Right lobe of liver (tissue), 4 donors: ENCODE results near the gene MRPL52.

Experiments used
- POLR2A ChIP-seq: fragments of 450-650 bp; IDR thresholded peaks from one replicate; pipeline ENCODE4 v1.6.1; 2017; ENCODE audit warnings: antibody characterized with exemption, mild to moderate bottlenecking
- TF ChIP-seq, protein P1 (sequence below), 4 donors: fragments of 200-600 bp in 3 of 4; fragments of 450-650 bp in 1 of 4; IDR thresholded peaks; one replicate each; pipeline versions ENCODE4 v1.5.1 to v1.8.0; 2016 to 2022; ENCODE audit warnings: antibody characterized with exemption in 4 of 4, mild to moderate bottlenecking in 2 of 4
- donor health status: DM: no; HTN: no; CAD: no.
- donor health status: DM: no; HTN: no; CAD: no.
- donor health status: DM: no; HTN: yes; CAD: no.

DNA sequence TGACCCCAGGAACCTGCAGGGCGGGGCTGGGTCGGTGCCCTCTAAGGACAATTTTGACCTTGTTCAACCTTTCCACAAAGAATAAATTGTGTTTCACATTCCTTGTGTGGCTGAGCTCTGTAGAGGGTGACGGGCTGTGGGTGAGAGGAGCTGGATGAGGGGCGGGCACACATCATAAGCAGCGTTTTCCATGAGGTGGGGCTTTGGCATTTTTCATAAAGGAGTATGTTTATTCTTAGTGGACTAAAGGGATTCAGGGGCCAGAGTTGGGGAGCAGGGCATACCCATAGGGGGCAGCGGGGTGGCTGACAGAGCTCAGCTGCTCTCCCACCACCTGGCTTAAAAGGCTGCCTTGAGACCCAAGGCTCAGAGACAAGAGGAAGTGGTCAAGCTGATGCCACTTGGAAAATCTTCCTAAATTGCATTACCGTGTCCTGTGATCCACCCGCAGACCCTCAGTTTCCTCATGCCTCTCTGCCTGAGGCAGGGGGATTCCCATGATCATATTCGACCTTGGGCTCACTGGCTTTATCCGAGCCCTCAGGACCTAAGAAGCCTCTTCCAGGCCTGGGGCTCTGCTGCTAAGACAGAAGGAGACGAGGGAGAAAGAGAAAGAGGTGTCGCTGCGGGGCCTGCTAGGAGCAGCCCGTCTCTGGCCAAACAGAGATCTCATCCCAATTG lies 18.1 kb downstream of the MRPL52 start:
- TF ChIP-seq, protein P1, sequence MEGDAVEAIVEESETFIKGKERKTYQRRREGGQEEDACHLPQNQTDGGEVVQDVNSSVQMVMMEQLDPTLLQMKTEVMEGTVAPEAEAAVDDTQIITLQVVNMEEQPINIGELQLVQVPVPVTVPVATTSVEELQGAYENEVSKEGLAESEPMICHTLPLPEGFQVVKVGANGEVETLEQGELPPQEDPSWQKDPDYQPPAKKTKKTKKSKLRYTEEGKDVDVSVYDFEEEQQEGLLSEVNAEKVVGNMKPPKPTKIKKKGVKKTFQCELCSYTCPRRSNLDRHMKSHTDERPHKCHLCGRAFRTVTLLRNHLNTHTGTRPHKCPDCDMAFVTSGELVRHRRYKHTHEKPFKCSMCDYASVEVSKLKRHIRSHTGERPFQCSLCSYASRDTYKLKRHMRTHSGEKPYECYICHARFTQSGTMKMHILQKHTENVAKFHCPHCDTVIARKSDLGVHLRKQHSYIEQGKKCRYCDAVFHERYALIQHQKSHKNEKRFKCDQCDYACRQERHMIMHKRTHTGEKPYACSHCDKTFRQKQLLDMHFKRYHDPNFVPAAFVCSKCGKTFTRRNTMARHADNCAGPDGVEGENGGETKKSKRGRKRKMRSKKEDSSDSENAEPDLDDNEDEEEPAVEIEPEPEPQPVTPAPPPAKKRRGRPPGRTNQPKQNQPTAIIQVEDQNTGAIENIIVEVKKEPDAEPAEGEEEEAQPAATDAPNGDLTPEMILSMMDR (IDR thresholded peaks at IDR 0.05) = no peak
- no peak for TF ChIP-seq POLR2A
